Uterus (tissue), 4 donors: ENCODE results near the gene PEAR1. TPM values are rescaled to one million over a fixed set of nuclear protein-coding genes. Genes with fewer than 3 reads are reported as not detected.

Experiments
- DNase-seq, 2 donors: peaks; one replicate each; pipeline ENCODE4 v3.0.0-alpha.2; 2019 to 2020
- H3K27ac ChIP-seq, 2 donors: fragments of 200-600 bp; sonication (generic); 1 replicate in 1 of 2; 2 replicates in 1 of 2; pipeline ENCODE4 v1.5.1; 2016 to 2018
- H3K27me3 ChIP-seq, 2 donors: fragments of 200-600 bp; sonication (generic); one replicate each; pipeline ENCODE4 v1.5.1; 2018 to 2019; ENCODE audit warnings: control low read depth in 1 of 2
- H3K36me3 ChIP-seq, 2 donors: fragments of 200-600 bp; sonication (generic); one replicate each; pipeline ENCODE4 v1.5.1; 2019; ENCODE audit warnings: control low read depth in 1 of 2
- H3K4me1 ChIP-seq, 2 donors: fragments of 200-600 bp; sonication (generic); one replicate each; pipeline ENCODE4 v1.5.1; 2018 to 2019; ENCODE audit warnings: control low read depth in 1 of 2
- H3K4me3 ChIP-seq, 2 donors: fragments of 200-600 bp; sonication (generic); 1 replicate in 1 of 2; 2 replicates in 1 of 2; pipeline ENCODE4 v1.5.1; 2018 to 2019; ENCODE audit warnings: mild to moderate bottlenecking in 1 of 2
- H3K9me3 ChIP-seq, 2 donors: fragments of 200-600 bp; sonication (generic); one replicate each; pipeline ENCODE4 v1.5.1; 2019; ENCODE audit warnings: control low read depth in 1 of 2
- POLR2A ChIP-seq, 2 donors: fragments of 450-650 bp; IDR thresholded peaks; one replicate each; pipeline ENCODE4 v1.6.1; 2016; ENCODE audit warnings: antibody characterized with exemption in 2 of 2, mild to moderate bottlenecking in 1 of 2, moderate library complexity in 1 of 2
- intact Hi-C: fragments of 100-400 bp; cut with DNase I; formaldehyde crosslinking; loops from one replicate; pipeline ENCODE4 v1.15.1; 2023; ENCODE audit warnings: low total_unique reads
- total RNA-seq, 4 donors: library from RNA; depleted of rRNA in 3 of 4; stranded (reverse); fragments of >200 nt in 3 of 4; gene quantifications; one replicate each; pipeline versions ENCODE4 v1.1.0 to v1.2.4, GENCODE V29; 2014 to 2023
- TF ChIP-seq, protein P1 (sequence below), 4 experiments: fragments of 200-600 bp in 2 of 4; fragments of 450-650 bp in 2 of 4; sonication (generic) in 2 of 4; IDR thresholded peaks; one replicate each; pipeline ENCODE4 v1.5.1; 2016 to 2019; ENCODE audit warnings: antibody characterized with exemption in 4 of 4, mild to moderate bottlenecking in 2 of 4, moderate library complexity in 1 of 4
- donor health status: DM: yes; HTN: yes; CAD: no.

The PEAR1 gene
- total RNA-seq, 4 donors from 2014 or later = 7.4 to 41.8 (median 17.9) TPM

DNA sequence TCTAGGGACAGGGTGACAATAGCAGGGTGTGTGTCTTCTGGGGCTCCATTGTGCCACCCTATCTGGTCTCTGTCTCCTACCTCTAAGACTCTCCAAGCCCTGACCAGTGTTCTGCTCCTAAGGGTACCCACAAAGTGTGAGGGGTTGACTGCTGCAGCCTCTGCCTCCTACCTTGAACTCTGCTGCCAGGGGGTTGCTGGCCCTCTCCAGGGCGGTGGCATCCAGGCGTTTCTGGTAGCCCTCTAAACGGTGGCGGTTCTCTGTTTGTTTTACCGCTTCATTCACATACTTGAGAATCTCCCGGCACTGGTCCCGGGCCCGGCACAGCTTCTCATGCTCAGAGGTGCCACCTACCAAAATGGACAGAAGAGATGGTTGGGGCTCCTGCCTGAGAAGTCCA is 51.3 kb downstream of the PEAR1 start:
- Histone ChIP-seq H3K4me1 (no peaks in the 10 kb centered on the region), H3K4me3 (no peak overlapping the region), H3K9me3 (no peaks in the 10 kb centered on the region), H3K27ac (no peak overlapping the region), H3K36me3 (no peaks in the 10 kb centered on the region), H3K27me3 (no peaks in the 10 kb centered on the region)
- no peak for DNase-seq
- intact Hi-C loops = no loop called here
- TF ChIP-seq POLR2A (IDR thresholded peaks at IDR 0.05) = no peak
- TF ChIP-seq, protein P1, sequence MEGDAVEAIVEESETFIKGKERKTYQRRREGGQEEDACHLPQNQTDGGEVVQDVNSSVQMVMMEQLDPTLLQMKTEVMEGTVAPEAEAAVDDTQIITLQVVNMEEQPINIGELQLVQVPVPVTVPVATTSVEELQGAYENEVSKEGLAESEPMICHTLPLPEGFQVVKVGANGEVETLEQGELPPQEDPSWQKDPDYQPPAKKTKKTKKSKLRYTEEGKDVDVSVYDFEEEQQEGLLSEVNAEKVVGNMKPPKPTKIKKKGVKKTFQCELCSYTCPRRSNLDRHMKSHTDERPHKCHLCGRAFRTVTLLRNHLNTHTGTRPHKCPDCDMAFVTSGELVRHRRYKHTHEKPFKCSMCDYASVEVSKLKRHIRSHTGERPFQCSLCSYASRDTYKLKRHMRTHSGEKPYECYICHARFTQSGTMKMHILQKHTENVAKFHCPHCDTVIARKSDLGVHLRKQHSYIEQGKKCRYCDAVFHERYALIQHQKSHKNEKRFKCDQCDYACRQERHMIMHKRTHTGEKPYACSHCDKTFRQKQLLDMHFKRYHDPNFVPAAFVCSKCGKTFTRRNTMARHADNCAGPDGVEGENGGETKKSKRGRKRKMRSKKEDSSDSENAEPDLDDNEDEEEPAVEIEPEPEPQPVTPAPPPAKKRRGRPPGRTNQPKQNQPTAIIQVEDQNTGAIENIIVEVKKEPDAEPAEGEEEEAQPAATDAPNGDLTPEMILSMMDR (IDR thresholded peaks at IDR 0.05) = no peak

DNA sequence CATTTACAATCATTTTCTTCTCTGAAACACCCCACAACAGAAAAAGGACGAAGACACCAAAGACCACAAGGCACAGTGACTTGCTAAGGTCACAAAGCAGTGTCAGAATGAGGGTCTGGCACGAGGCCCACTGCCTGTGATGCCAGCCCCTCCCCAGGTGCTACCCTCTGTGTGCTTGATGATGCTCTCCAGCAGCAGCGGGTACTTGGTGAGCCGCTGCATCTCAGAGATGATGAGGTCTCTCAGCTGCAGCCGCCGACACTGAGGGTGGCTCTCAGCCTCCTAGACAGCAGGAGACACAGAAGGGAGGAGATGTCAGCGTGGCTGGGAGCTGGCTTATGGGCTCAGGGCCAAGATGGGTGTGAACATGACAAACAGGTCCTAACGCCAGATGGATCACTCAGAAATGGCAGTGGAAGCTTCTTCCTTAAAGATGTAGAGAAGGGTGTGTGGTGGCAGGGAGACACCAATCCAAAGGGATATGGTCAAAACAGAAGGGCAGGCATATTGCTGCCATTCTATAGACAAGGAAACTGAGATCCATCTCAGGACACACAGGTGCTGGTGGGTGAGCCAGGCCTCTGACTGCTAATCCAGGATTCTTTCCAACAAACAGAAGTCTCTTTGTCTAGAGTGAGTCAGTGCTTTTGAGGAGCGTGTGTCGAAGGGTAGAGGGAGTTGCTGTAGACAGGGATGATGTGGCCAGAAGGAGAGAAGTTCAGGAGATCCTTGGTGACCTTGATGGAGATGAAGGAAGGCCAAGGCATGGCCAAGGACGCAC is 52.6 kb downstream of the PEAR1 start:
- Histone ChIP-seq H3K4me1 (no peaks in the 10 kb centered on the region), H3K27me3 (no peaks in the 10 kb centered on the region), H3K27ac (no peak overlapping the region), H3K36me3 (no peaks in the 10 kb centered on the region), H3K4me3 (no peak overlapping the region), H3K9me3 (no peaks in the 10 kb centered on the region)
- intact Hi-C loops = no loop called here
- TF ChIP-seq POLR2A (IDR thresholded peaks at IDR 0.05) = no peak
- TF ChIP-seq, protein P1 (IDR thresholded peaks at IDR 0.05) = no peak
- no peak for DNase-seq

DNA sequence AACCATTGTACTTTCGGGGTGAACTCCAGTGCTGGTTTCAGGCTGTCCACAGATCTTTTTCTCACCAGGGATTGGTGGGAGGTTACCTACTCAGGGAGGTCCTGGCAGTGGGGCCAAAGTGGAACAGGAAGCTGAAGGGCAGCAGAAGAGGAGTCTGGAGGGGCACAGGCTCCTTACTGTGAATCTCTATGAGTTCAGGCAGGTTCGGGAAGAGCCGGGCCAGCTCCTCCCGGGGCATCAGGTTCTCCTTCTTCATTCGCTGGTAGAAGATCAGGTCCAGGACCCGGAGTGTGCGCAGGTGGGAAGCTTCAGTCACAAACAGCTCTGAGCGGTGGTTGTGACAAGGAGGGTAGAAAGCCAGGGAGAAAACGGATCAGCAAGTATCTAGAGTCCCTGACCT is 53.6 kb downstream of the PEAR1 start:
- no peaks in the 10 kb centered on the region for H3K36me3 ChIP-seq

DNA sequence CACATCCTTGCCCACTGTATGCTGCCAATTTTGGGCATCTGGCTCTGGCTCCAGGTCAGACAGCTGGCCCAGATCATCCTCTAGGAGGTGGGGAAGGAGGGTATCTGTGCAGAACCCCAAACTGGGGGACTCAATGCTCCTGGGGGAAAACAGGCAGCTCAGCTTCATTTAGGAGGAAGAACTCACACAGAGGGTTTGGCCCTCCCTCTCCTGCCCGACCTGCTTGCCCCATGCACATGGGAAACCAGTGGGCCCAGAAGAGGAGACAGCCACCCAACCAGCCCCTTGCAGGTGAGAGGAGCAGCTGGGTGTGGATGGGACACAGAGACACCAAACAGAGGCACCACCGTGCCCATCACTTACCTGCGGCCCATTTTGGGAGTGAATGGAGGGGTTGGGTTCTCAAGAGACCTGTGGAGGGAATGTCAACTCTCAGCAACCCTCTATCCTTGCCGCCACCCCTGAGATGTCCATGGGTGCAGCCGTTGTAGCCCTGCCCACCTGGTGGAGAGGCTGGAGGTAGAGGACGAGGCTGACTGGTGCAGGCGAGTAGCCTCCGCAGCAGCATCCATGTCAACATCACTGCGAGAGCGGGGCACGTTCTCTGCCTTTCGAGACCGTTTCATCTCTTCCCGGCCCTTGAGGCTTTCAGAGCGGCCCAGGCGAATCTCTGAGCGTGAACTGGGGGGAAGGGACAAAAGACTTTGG is 54.5 kb downstream of the PEAR1 start:
- Histone ChIP-seq H3K4me3 (no peak overlapping the region), H3K9me3 (no peaks in the 10 kb centered on the region), H3K27ac (no peak overlapping the region), H3K36me3 (no peaks in the 10 kb centered on the region), H3K27me3 (no peaks in the 10 kb centered on the region), H3K4me1 (no peaks in the 10 kb centered on the region)
- no peak for DNase-seq
- intact Hi-C loops = no loop called here
- TF ChIP-seq POLR2A (IDR thresholded peaks at IDR 0.05) = no peak
- TF ChIP-seq, protein P1 (IDR thresholded peaks at IDR 0.05) = no peak

More for the DNA sequence above, 53.6 kb downstream of the PEAR1 start:
- Histone ChIP-seq H3K27me3 (no peaks in the 10 kb centered on the region), H3K4me1 (no peaks in the 10 kb centered on the region), H3K27ac (no peak overlapping the region), H3K4me3 (no peak overlapping the region), H3K9me3 (no peaks in the 10 kb centered on the region)
- no peak for DNase-seq
- no peak for TF ChIP-seq POLR2A (IDR thresholded peaks at IDR 0.05)
- TF ChIP-seq, protein P1 (IDR thresholded peaks at IDR 0.05) = no peak
- intact Hi-C loops = no loop called here

DNA sequence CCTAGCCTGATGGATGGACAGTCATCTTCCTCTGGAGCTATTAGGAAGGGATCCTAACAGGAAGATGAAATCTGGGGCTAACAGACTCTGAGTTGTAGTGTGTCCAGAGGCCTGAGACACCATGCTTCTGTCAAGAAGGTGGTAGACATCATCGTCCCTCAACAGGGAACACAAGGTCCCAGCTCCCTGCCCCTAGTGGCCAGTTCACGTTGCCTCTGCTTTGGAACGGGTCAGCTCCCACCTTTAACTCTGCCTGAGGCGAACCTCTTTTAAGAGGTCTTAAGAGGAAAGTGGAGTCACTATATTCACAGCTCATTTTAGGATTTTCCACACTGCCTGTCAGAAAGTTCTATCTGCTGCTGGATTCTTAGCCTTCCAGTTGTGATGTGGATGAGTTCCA is 55.2 kb downstream of the PEAR1 start:
- H3K27me3 ChIP-seq = no peaks in the 10 kb centered on the region
- no peak overlapping the region for H3K27ac ChIP-seq
- H3K4me3 ChIP-seq = no peak overlapping the region
- H3K9me3 ChIP-seq = no peaks in the 10 kb centered on the region
- no peaks in the 10 kb centered on the region for H3K4me1 ChIP-seq
- intact Hi-C loops = no loop called here
- no peaks in the 10 kb centered on the region for H3K36me3 ChIP-seq
- no peak for DNase-seq
- no peak for TF ChIP-seq POLR2A (IDR thresholded peaks at IDR 0.05)
- TF ChIP-seq, protein P1 (IDR thresholded peaks at IDR 0.05) = no peak
